DND-41 (cell line): ENCODE results near the gene LEF1.

ENCODE experiments used
- ATAC-seq: fragments of 200-7000 bp; cut with Tn5 transposase; 3 replicates; pipeline ENCODE4 v1.9.1; 2021; ENCODE audit warnings: low read depth; ENCODE audit not compliant: insufficient read depth
- DNase-seq: peaks from one replicate; pipeline ENCODE4 v3.0.0-alpha.2; 2020
- H2AFZ ChIP-seq: 2 replicates; pipeline ENCODE4 v1.6.0; 2012; ENCODE audit warnings: low read depth, low read length
- H3K27ac ChIP-seq: 2 replicates; pipeline ENCODE4 v1.5.1; 2012; ENCODE audit warnings: low read length, inconsistent platforms
- H3K27me3 ChIP-seq: fragments of 200-600 bp; sonication (generic); 2 replicates; pipeline ENCODE4 v1.6.0; 2012; ENCODE audit warnings: low read length, mild to moderate bottlenecking, inconsistent platforms; ENCODE audit not compliant: insufficient read depth, poor library complexity
- H3K36me3 ChIP-seq: 2 replicates; pipeline ENCODE4 v1.5.1; 2012; ENCODE audit warnings: low read length, inconsistent platforms; ENCODE audit not compliant: insufficient read depth
- H3K4me1 ChIP-seq: 2 replicates; pipeline ENCODE4 v1.5.1; 2012; ENCODE audit warnings: mild to moderate bottlenecking, low read length; ENCODE audit not compliant: insufficient read depth
- H3K4me2 ChIP-seq: 2 replicates; pipeline ENCODE4 v1.6.0; 2012; ENCODE audit warnings: mild to moderate bottlenecking, moderate library complexity, low read length, inconsistent platforms; ENCODE audit not compliant: insufficient read depth
- H3K4me3 ChIP-seq, 2 experiments: fragments of 200-600 bp in 1 of 2; shearing (Covaris generic) in 1 of 2; 2 replicates each; pipeline ENCODE4 v1.5.1; 2012 to 2016; ENCODE audit warnings: inconsistent platforms in 2 of 2, low read length in 2 of 2, mild to moderate bottlenecking in 2 of 2, low read depth in 1 of 2, moderate library complexity in 1 of 2
- H3K79me2 ChIP-seq: 2 replicates; pipeline ENCODE4 v1.6.0; 2012; ENCODE audit warnings: low read length, inconsistent platforms; ENCODE audit not compliant: insufficient read depth
- H3K9ac ChIP-seq: 2 replicates; pipeline ENCODE4 v1.6.0; 2012; ENCODE audit warnings: low read depth, mild to moderate bottlenecking, inconsistent platforms, low read length, moderate library complexity
- H3K9me3 ChIP-seq: 2 replicates; pipeline ENCODE4 v1.5.1; 2012; ENCODE audit warnings: low read length, moderate library complexity, mild to moderate bottlenecking, inconsistent platforms; ENCODE audit not compliant: insufficient read depth, severe bottlenecking
- H4K20me1 ChIP-seq: 2 replicates; pipeline ENCODE4 v1.6.0; 2012; ENCODE audit warnings: low read length; ENCODE audit not compliant: insufficient read depth
- CTCF ChIP-seq: IDR thresholded peaks from 2 replicates; pipeline ENCODE4 v1.5.1; 2012; ENCODE audit warnings: borderline replicate concordance, low read length, moderate library complexity, mild to moderate bottlenecking; ENCODE audit not compliant: poor library complexity, severe bottlenecking; ENCODE audit errors: extremely low read depth
- EZH2 ChIP-seq: IDR thresholded peaks from 3 replicates; pipeline ENCODE4 v1.6.1; 2012; ENCODE audit warnings: borderline replicate concordance, low read depth, mild to moderate bottlenecking, moderate library complexity, low read length, inconsistent platforms; ENCODE audit not compliant: severe bottlenecking

LEF1 gene

DNA sequence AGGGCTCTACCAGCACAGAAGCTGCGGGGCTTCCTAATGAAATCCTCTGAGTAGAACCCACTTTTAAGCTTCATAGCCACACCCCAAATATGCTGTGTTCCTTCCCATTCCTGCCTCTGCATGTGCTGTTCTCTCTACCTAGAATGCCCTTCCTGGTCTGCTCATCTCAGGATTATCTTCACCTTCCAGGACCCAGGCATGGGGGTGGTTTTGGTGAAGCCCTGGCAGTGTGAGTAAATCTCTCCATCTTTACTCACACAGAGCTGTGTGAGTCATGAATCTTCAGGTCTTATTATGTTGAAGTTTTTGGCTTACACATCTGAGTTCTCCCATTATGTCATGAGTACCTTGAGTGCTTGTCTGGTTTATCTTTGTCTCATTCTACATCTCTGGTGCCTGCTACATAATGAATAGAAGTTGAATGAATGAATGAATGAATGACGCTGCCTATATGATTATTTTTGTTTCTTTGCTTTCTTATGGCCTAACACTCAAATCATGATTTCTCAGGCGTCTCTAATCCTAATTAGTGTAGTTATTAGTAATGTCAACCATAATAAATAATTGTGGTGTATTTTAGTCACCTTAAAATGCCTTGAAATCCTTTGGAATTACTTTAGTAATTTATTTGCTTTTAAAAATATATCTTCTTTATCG lies 137.2 kb downstream of the LEF1 start:
- H3K36me3 ChIP-seq, result peaks cover 83% of the 10 kb centered on the region
- H2AFZ ChIP-seq, result no peak overlapping the region
- H3K4me3 ChIP-seq, result no peak overlapping the region
- no peaks in the 10 kb centered on the region for H4K20me1 ChIP-seq
- H3K27ac ChIP-seq, result peak overlapping the region; percentile 24; the same call in 1 of the 2 replicates
- no peaks in the 10 kb centered on the region for H3K79me2 ChIP-seq
- H3K4me2 ChIP-seq, result no peak overlapping the region
- peaks cover 27% of the 10 kb centered on the region for H3K4me1 ChIP-seq
- ATAC-seq, result no peak
- no peak for DNase-seq
- no peak overlapping the region for H3K9ac ChIP-seq
- TF ChIP-seq EZH2, result no peak
- TF ChIP-seq CTCF, result no peak
- no peaks in the 10 kb centered on the region for H3K9me3 ChIP-seq
- no peaks in the 10 kb centered on the region for H3K27me3 ChIP-seq

GRCh38 chr4:108030332-108030731 lies 138.4 kb downstream of the LEF1 start:
- Histone ChIP-seq H3K9ac (no peak overlapping the region), H3K27me3 (no peaks in the 10 kb centered on the region), H3K9me3 (no peaks in the 10 kb centered on the region), H3K79me2 (no peaks in the 10 kb centered on the region), H3K4me3 (no peak overlapping the region), H4K20me1 (no peaks in the 10 kb centered on the region), H2AFZ (no peak overlapping the region), H3K4me1 (peaks cover 14% of the 10 kb centered on the region), H3K4me2 (no peak overlapping the region), H3K27ac (peak overlapping the region; percentile 24; the same call in 1 of the 2 replicates), H3K36me3 (peaks cover 88% of the 10 kb centered on the region)
- peak; percentile 85 for TF ChIP-seq CTCF
- no peak for TF ChIP-seq EZH2
- DNase-seq (peak; percentile 75), ATAC-seq (peak; percentile 93)

GRCh38 chr4:108029731-108030130 lies 139.0 kb downstream of the LEF1 start:
- ATAC-seq, result no peak; the same call in 2 of the 3 replicates
- H3K4me3 ChIP-seq, result no peak overlapping the region
- H3K27ac ChIP-seq, result no peak overlapping the region
- no peaks in the 10 kb centered on the region for H3K79me2 ChIP-seq
- no peak overlapping the region for H3K9ac ChIP-seq
- no peaks in the 10 kb centered on the region for H3K27me3 ChIP-seq
- H3K4me1 ChIP-seq, result peaks cover 10% of the 10 kb centered on the region
- no peak overlapping the region for H3K4me2 ChIP-seq
- no peak overlapping the region for H2AFZ ChIP-seq
- no peaks in the 10 kb centered on the region for H4K20me1 ChIP-seq
- no peak for DNase-seq
- H3K9me3 ChIP-seq, result no peaks in the 10 kb centered on the region
- H3K36me3 ChIP-seq, result peaks cover 88% of the 10 kb centered on the region
- TF ChIP-seq CTCF (no peak), EZH2 (no peak)
